K562 (cell line): ENCODE data around the gene ISG20L2. TPM values are rescaled to one million over a fixed set of nuclear protein-coding genes. Genes with fewer than 3 reads are reported as not detected.

Source experiments
- ATAC-seq: fragments of 200-7000 bp; cut with Tn5 transposase; 3 replicates; pipeline ENCODE4 v1.9.1; 2020; ENCODE audit warnings: moderate library complexity
- BruUV-seq: library from RNA; stranded (reverse); fragments of 400-500 nt; replicated peaks from 2 replicates; lab custom pipeline; 2021; lab: Mats Ljungman, UMichigan
- CTCF ChIA-PET: fragments of 300-600 bp; formaldehyde crosslinking; extraction: SDS; loops from one replicate; lab custom pipeline; 2021; ENCODE audit warnings: low intra/inter-chr PET ratio; lab: Yijun Ruan, JAX
- POLR2A ChIA-PET: fragments of 300-600, 350-650 bp; sonication (Branson Sonifier 250); formaldehyde crosslinking; extraction: SDS; loops from one replicate; lab custom pipeline; 2021; ENCODE audit warnings: antibody characterized with exemption, inconsistent platforms; lab: Yijun Ruan, JAX
- DNase-seq, 4 experiments: peaks; one replicate each; pipeline versions ENCODE4 v3.0.0 to v3.0.0-alpha.2; 2011 to 2018; ENCODE audit warnings: low spot score in 3 of 4, mixed read lengths in 3 of 4; ENCODE audit errors: extremely low read depth in 1 of 4
- FAIRE-seq: peaks from 2 replicates; lab custom pipeline; 2011; peaks lifted over from hg19 to GRCh38; lab: Jason Lieb, UNC
- H2AFZ ChIP-seq: 2 replicates; pipeline ENCODE4 v1.6.0; 2011; ENCODE audit warnings: low read depth, low read length, control low read depth, inconsistent platforms
- H3K27ac ChIP-seq: fragments of 200-600 bp; 3 replicates; pipeline ENCODE4 v1.8.0; 2011; ENCODE audit warnings: low read depth, mild to moderate bottlenecking, control low read depth, inconsistent platforms, low read length, moderate library complexity, mixed read lengths; ENCODE audit errors: extremely low read depth
- H3K27me3 ChIP-seq, 2 experiments: fragments of 300-600 bp in 1 of 2; 2 replicates in 1 of 2; 3 replicates in 1 of 2; pipeline versions ENCODE4 v1.6.0 to v1.8.0; 2011; ENCODE audit warnings: inconsistent platforms in 2 of 2, low read length in 2 of 2, mild to moderate bottlenecking in 1 of 2, mixed read lengths in 1 of 2, moderate library complexity in 1 of 2; ENCODE audit not compliant: control insufficient read depth in 2 of 2, insufficient read depth in 2 of 2
- H3K36me3 ChIP-seq: fragments of 300-600 bp; 3 replicates; pipeline ENCODE4 v1.8.0; 2011; ENCODE audit warnings: mild to moderate bottlenecking, low read length, inconsistent platforms; ENCODE audit not compliant: control insufficient read depth, insufficient read depth
- H3K4me1 ChIP-seq, 2 experiments: fragments of 200-600 bp in 1 of 2; replicated peaks in 1 of 2; 2 replicates in 1 of 2; 3 replicates in 1 of 2; pipeline versions ENCODE4 v1.5.1 to v1.8.0; 2011; ENCODE audit warnings: inconsistent platforms in 2 of 2, low read length in 2 of 2, mild to moderate bottlenecking in 1 of 2, mixed read lengths in 1 of 2, moderate library complexity in 1 of 2; ENCODE audit not compliant: control insufficient read depth in 2 of 2, insufficient read depth in 2 of 2
- H3K4me2 ChIP-seq: 2 replicates; pipeline ENCODE4 v1.6.1; 2011; ENCODE audit warnings: low read length, control low read depth, inconsistent platforms, mixed read lengths; ENCODE audit not compliant: insufficient read depth
- H3K4me3 ChIP-seq: fragments of 200-600 bp; sonication (generic), shearing (Covaris generic); 2 replicates; pipeline ENCODE4 v1.5.1; 2016; ENCODE audit warnings: control low read depth, inconsistent platforms
- H3K79me2 ChIP-seq: fragments of 200-600 bp; 3 replicates; pipeline ENCODE4 v1.8.0; 2011; ENCODE audit warnings: low read length, inconsistent platforms; ENCODE audit not compliant: control insufficient read depth, insufficient read depth
- H3K9ac ChIP-seq, 2 experiments: 2 replicates each; pipeline versions ENCODE4 v1.6.0 to v1.6.1; 2011; ENCODE audit warnings: low read depth in 2 of 2, low read length in 2 of 2, control low read depth in 1 of 2, inconsistent platforms in 1 of 2, mild to moderate bottlenecking in 1 of 2, mixed read lengths in 1 of 2; ENCODE audit not compliant: insufficient read depth in 1 of 2
- H3K9me1 ChIP-seq: one replicate; pipeline ENCODE4 v1.6.0; 2011; ENCODE audit warnings: inconsistent platforms, mild to moderate bottlenecking, low read length, moderate library complexity; ENCODE audit not compliant: control insufficient read depth, insufficient read depth
- H3K9me3 ChIP-seq: replicated peaks from 2 replicates; pipeline ENCODE4 v1.5.1; 2011; ENCODE audit warnings: low read depth, low read length, inconsistent platforms; ENCODE audit not compliant: control insufficient read depth, insufficient read depth
- H4K20me1 ChIP-seq: replicated peaks from 2 replicates; pipeline ENCODE4 v1.6.1; 2011; ENCODE audit warnings: low read length, inconsistent platforms, mixed read lengths; ENCODE audit not compliant: control insufficient read depth, insufficient read depth
- ARID2 ChIP-seq: fragments of 450-650 bp; IDR thresholded peaks from 2 replicates; pipeline ENCODE4 v1.6.1; 2017; ENCODE audit warnings: antibody characterized with exemption, mild to moderate bottlenecking
- ATF7 ChIP-seq: fragments of 450-650 bp; IDR thresholded peaks from 2 replicates; pipeline ENCODE4 v1.7.1; 2014; ENCODE audit warnings: mild to moderate bottlenecking, moderate library complexity
- CHD4 ChIP-seq: fragments of 200-600 bp; sonication (generic); IDR thresholded peaks from 3 replicates; pipeline ENCODE4 v1.6.1; 2012; ENCODE audit warnings: low read depth, mild to moderate bottlenecking, mixed read lengths, low read length, inconsistent platforms; ENCODE audit not compliant: insufficient read depth, insufficient replicate concordance, poor library complexity, severe bottlenecking
- EP300 ChIP-seq: IDR thresholded peaks from 2 replicates; pipeline ENCODE4 v1.6.1; 2012; ENCODE audit warnings: low read length, improper control_type of control experiment
- ETV1 ChIP-seq: fragments of 450-650 bp; conservative IDR thresholded peaks from 2 replicates; pipeline ENCODE4 v1.6.1; 2016; ENCODE audit warnings: missing genetic modification characterization, control low read depth, low read depth, missing compliant biosample characterization
- EZH2 ChIP-seq: IDR thresholded peaks from 2 replicates; pipeline ENCODE4 v1.6.1; 2012; ENCODE audit warnings: low read depth, mild to moderate bottlenecking, inconsistent platforms, low read length, borderline replicate concordance
- HBP1 ChIP-seq: fragments of 450-650 bp; formaldehyde crosslinking; IDR thresholded peaks from 2 replicates; pipeline ENCODE4 v1.4.0; 2022; ENCODE audit warnings: missing genetic modification characterization
- HNRNPLL ChIP-seq: fragments of 200-400 bp; formaldehyde crosslinking; IDR thresholded peaks from 2 replicates; pipeline ENCODE4 v1.6.1; 2017; ENCODE audit warnings: low read length, low read depth, mild to moderate bottlenecking; ENCODE audit not compliant: poor library complexity, severe bottlenecking
- HOXB6 ChIP-seq: fragments of 250-450 bp; sonication (Bioruptor Pico); IDR thresholded peaks from 2 replicates; pipeline ENCODE4 v1.5.1; 2022; ENCODE audit warnings: mild to moderate bottlenecking, borderline replicate concordance
- HSF4 ChIP-seq: fragments of 250-450 bp; sonication (Bioruptor Pico); IDR thresholded peaks from 2 replicates; pipeline ENCODE4 v2.1.2; 2022; ENCODE audit warnings: mild to moderate bottlenecking, moderate library complexity, borderline replicate concordance
- ILK ChIP-seq: fragments of 450-650 bp; IDR thresholded peaks from 2 replicates; pipeline ENCODE4 v1.6.1; 2016; ENCODE audit warnings: missing genetic modification characterization, low read depth, mild to moderate bottlenecking, missing compliant biosample characterization, moderate library complexity, borderline replicate concordance
- JUN ChIP-seq, 2 experiments: sonication (generic) in 1 of 2; formaldehyde crosslinking in 1 of 2; IDR thresholded peaks; 2 replicates each; pipeline versions ENCODE4 v1.6.1 to v1.8.0; 2012 to 2022; ENCODE audit warnings: borderline replicate concordance in 2 of 2, mild to moderate bottlenecking in 2 of 2, improper control_type of control experiment in 1 of 2, low read depth in 1 of 2, low read length in 1 of 2, missing genetic modification reagents in 1 of 2
- NFRKB ChIP-seq: fragments of 450-650 bp; IDR thresholded peaks from 2 replicates; pipeline ENCODE4 v1.6.1; 2016; ENCODE audit warnings: low read depth
- PHF20 ChIP-seq: fragments of 450-650 bp; IDR thresholded peaks from 2 replicates; pipeline ENCODE4 v1.6.1; 2018; ENCODE audit not compliant: partially characterized antibody
- SRSF9 ChIP-seq: fragments of 200-400 bp; formaldehyde crosslinking; IDR thresholded peaks from 2 replicates; pipeline ENCODE4 v1.6.1; 2017; ENCODE audit warnings: low read depth, low read length, borderline replicate concordance
- ZNF165 ChIP-seq: fragments of 250-450 bp; sonication (Bioruptor Pico); IDR thresholded peaks from 2 replicates; pipeline ENCODE4 v1.4.0; 2020; ENCODE audit warnings: borderline replicate concordance
- ZNF589 ChIP-seq: fragments of 200-800 bp; sonication (Bioruptor generic); IDR thresholded peaks from 2 replicates; pipeline ENCODE4 v1.6.1; 2016; ENCODE audit warnings: low read depth, missing genetic modification characterization, missing compliant biosample characterization
- ZNF830 ChIP-seq: fragments of 250-450 bp; sonication (Bioruptor Pico); IDR thresholded peaks from 2 replicates; pipeline ENCODE4 v1.5.0; 2021; ENCODE audit warnings: mild to moderate bottlenecking
- WGBS: fragments of 100-300 bp; shearing (Covaris generic); methylation state at CpG from one replicate; pipeline ENCODE4 v1.1.6; 2016; ENCODE audit warnings: low coverage, mixed read lengths; ENCODE audit not compliant: insufficient coverage; ENCODE audit errors: missing lambda C conversion rate; 5-methylcytosine and 5-hydroxymethylcytosine counted together
- in situ Hi-C: fragments of 300-500 bp; cut with MboI; formaldehyde crosslinking; loops from 4 replicates; pipeline ENCODE4 v1.15.0; 2018; ENCODE audit warnings: inconsistent platforms, mixed read lengths
- intact Hi-C: fragments of 100-400 bp; cut with micrococcal nuclease; formaldehyde crosslinking; loops from 2 replicates; pipeline ENCODE4 v1.14.2; 2022
- polyA plus RNA-seq, 8 experiments: library from polyadenylated mRNA; depleted of rRNA in 4 of 8; stranded (reverse) in 5 of 8; unstranded in 3 of 8; fragments of >200 nt; fragmentation: Nextera tagmentation in 2 of 8; fragmentation: Illumina TruSeq in 1 of 8; extraction: Ambion mirVana in 2 of 8; extraction: Trizol in 1 of 8; gene quantifications; 2 replicates each; pipeline versions ENCODE4 v1.2.1 to v1.2.3, GENCODE V29; 2011 to 2014; ENCODE audit warnings: inconsistent platforms in 1 of 8, missing spikeins in 1 of 8
- total RNA-seq, 7 experiments: library from RNA; depleted of rRNA in 6 of 7; stranded (reverse); fragments of >200 nt in 6 of 7; fragmentation: Illumina TruSeq in 2 of 7; extraction: Trizol in 2 of 7; gene quantifications; 2 replicates each; pipeline versions ENCODE4 v1.2.1 to v1.2.3, GENCODE V29; 2011 to 2021; ENCODE audit warnings: low replicate concordance in 1 of 7
- TF ChIP-seq, protein P1 (sequence below): fragments of 200-800 bp; sonication (Bioruptor generic); IDR thresholded peaks from 2 replicates; pipeline ENCODE4 v1.6.1; 2017; ENCODE audit warnings: missing genetic modification characterization, missing compliant biosample characterization

ISG20L2 gene
- total and polyA plus RNA-seq, 9 of the 15 experiments (the other 6 are each of a cell fraction or from before 2014, with no cell fraction given) = 21.3 to 130 (median 50.3) TPM

DNA sequence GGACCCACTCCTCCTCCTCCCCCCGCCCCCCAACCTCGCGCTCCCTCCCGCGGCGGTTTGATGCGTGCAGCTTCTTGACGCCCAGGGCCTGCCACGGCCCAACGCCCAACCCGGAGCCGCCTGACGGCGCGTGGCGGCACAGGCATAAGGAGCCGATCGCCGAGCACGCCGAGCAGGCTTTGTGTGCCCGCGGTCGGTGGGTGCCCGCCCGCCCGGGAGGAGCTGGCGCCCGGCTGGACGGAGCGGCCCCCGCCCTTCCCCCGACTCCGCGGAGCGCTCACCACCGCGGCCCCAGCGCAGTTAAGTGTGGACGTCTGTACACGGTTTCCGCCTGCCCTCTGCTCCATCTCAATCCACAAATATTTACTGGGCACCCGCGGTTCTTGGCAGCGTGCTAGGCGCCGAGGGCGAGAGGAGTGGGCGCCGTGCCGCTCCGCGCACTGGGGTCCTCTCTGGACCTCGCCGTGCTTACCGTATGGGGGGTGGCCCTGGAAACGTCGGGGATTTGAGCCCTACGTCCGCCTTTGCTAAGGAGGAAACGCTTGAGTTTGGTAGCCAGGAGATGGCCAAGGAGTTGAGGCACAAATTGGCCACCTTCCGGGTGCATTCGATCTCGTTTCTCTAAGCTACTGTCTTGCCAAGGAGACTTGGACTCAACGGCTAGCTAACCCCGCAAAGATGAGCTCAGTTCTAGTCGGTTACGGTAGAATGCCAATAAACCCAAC, 23.4 kb upstream of the ISG20L2 start:
- Histone ChIP-seq H3K4me3 (peak overlapping the region; percentile 95), H3K4me1 (peaks cover 35 to 36% of the 10 kb centered on the region in 2 experiments), H4K20me1 (peaks cover 10% of the 10 kb centered on the region)
- TF ChIP-seq, protein P1, sequence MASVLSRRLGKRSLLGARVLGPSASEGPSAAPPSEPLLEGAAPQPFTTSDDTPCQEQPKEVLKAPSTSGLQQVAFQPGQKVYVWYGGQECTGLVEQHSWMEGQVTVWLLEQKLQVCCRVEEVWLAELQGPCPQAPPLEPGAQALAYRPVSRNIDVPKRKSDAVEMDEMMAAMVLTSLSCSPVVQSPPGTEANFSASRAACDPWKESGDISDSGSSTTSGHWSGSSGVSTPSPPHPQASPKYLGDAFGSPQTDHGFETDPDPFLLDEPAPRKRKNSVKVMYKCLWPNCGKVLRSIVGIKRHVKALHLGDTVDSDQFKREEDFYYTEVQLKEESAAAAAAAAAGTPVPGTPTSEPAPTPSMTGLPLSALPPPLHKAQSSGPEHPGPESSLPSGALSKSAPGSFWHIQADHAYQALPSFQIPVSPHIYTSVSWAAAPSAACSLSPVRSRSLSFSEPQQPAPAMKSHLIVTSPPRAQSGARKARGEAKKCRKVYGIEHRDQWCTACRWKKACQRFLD (CRISPR knock-in tag) = 0 out of 2 replicates have a peak, but pooled peaks have one; percentile 9
- TF ChIP-seq ETV1 (tag) (no peak), HOXB6 (CRISPR knock-in tag) (no peak), ZNF830 (0 out of 2 replicates have a peak, but pooled peaks have one; percentile 65), JUN (IDR thresholded peaks at IDR 0.05; ENCODE audit: borderline replicate concordance, low read depth, low read length) (peak; percentile 55; the same call in 1 of the 2 replicates), JUN (CRISPR knock-in tag; IDR thresholded peaks at IDR 0.05; ENCODE audit: borderline replicate concordance) (no peak), ILK (tag) (no peak), ZNF165 (no peak), ATF7 (peak; percentile 52), NFRKB (no peak), SRSF9 (no peak), CHD4 (no peak), HBP1 (CRISPR knock-in tag) (no peak), EP300 (peak; percentile 35; the same call in 1 of the 2 replicates), HNRNPLL (no peak), ARID2 (no peak), HSF4 (CRISPR knock-in tag) (no peak), ZNF589 (CRISPR knock-in tag) (no peak), EZH2 (no peak), PHF20 (no peak)

More for the DNA sequence above, 23.4 kb upstream of the ISG20L2 start:
- Histone ChIP-seq H3K9ac (peak overlapping the region; percentile 94 to 99), H3K27ac (peak overlapping the region; percentile 89), H3K4me2 (peak overlapping the region; percentile 97), H3K79me2 (peaks cover 78% of the 10 kb centered on the region), H3K9me3 (no peaks in the 10 kb centered on the region), H3K36me3 (peaks cover 28% of the 10 kb centered on the region; the same call in 2 of the 3 replicates), H2AFZ (peak overlapping the region; percentile 72), H3K27me3 (no peaks in the 10 kb centered on the region), H3K9me1 (no peaks in the 10 kb centered on the region)
- FAIRE-seq (peak; percentile 46), DNase-seq (peak; percentile 90 to 98 (median 94)), ATAC-seq (peak; percentile 78)
- CTCF ChIA-PET = no interaction called here
- WGBS = under 1% methylated on average over 35 of the region's 68 CpGs
- POLR2A ChIA-PET = interaction anchor here (0.6 to 3.0 kb wide), 10 partner anchors 10 to 108 kb away, joined by 3 to 30 read pairs (median 6); partner anchors contain the start of genes METTL25B, MRPL24, NTRK1 and PRCC
- BruUV-seq = no TSS peak
- intact Hi-C loops = loop anchor here (2.0 kb wide), 1 partner anchor 15 kb away; the partner anchor contains the start of gene PRCC
- in situ Hi-C loops = no loop called here
